Epithelial cell of esophagus (primary cell): Measurements from ENCODE around the gene TARBP2.
A peak's percentile ranks its signal among the peaks of the same experiment; 100 is the strongest.

Source experiments
- DNase-seq: peaks from one replicate; pipeline ENCODE4 v3.0.0; 2010; ENCODE audit warnings: low read depth
- H3K4me3 ChIP-seq: 2 replicates; pipeline ENCODE4 v1.5.1; 2011; ENCODE audit warnings: mild to moderate bottlenecking, low read length, control low read depth
- CTCF ChIP-seq: IDR thresholded peaks from 2 replicates; pipeline ENCODE4 v1.5.1; 2011; ENCODE audit warnings: low read depth, mild to moderate bottlenecking, low read length, control low read depth, inconsistent platforms; ENCODE audit not compliant: insufficient read depth; ENCODE audit errors: missing control alignments

Gene TARBP2

GRCh38 chr12:53489242-53489864, 11.7 kb upstream of the TARBP2 start:
- no peak for DNase-seq
- no peak overlapping the region for H3K4me3 ChIP-seq
- TF ChIP-seq CTCF, result no peak

GRCh38 chr12:53492188-53492587, 8.9 kb upstream of the TARBP2 start:
- peak overlapping the region; percentile 65 for H3K4me3 ChIP-seq
- TF ChIP-seq CTCF, result no peak
- no peak for DNase-seq

GRCh38 chr12:53492830-53493609, 8.1 kb upstream of the TARBP2 start:
- DNase-seq, result peak; percentile 86
- H3K4me3 ChIP-seq, result peak overlapping the region; percentile 65
- no peak for TF ChIP-seq CTCF

- no peak for DNase-seq
- H3K4me3 ChIP-seq, result peak overlapping the region; percentile 65
- TF ChIP-seq CTCF, result no peak
Measured at GRCh38 chr12:53493610-53494391, 7.3 kb upstream of the TARBP2 start.

GRCh38 chr12:53495903-53496751, 5.0 kb upstream of the TARBP2 start:
- no peak for TF ChIP-seq CTCF
- no peak overlapping the region for H3K4me3 ChIP-seq
- DNase-seq, result no peak

- TF ChIP-seq CTCF, result no peak
- no peak overlapping the region for H3K4me3 ChIP-seq
- no peak for DNase-seq
Measured at GRCh38 chr12:53496752-53497032, 4.4 kb upstream of the TARBP2 start.
